Stomach (tissue), 4 donors: Measurements from ENCODE around the gene LGR4.

Experiments
- CTCF ChIP-seq, 7 experiments: fragments of 450-650 bp in 4 of 7; fragments of 200-600 bp in 3 of 7; sonication (generic) in 3 of 7; IDR thresholded peaks; one replicate each; pipeline ENCODE4 v1.5.1; 2016 to 2019; ENCODE audit warnings: antibody characterized with exemption in 7 of 7, control low read depth in 2 of 7, mild to moderate bottlenecking in 1 of 7
- EP300 ChIP-seq: sonication (generic); formaldehyde crosslinking; IDR thresholded peaks from one replicate; pipeline ENCODE4 v1.6.1; 2017; ENCODE audit warnings: antibody characterized with exemption
- POLR2AphosphoS5 ChIP-seq, 3 donors: sonication (generic); formaldehyde crosslinking; IDR thresholded peaks; one replicate each; pipeline ENCODE4 v1.6.1; 2016; ENCODE audit warnings: antibody characterized with exemption in 3 of 3

GRCh38 chr11:27412192-27412691, 60.3 kb downstream of the LGR4 start:
- TF ChIP-seq POLR2AphosphoS5 (IDR thresholded peaks at IDR 0.05) (no peak), CTCF (IDR thresholded peaks at IDR 0.05) (no peak), EP300 (no peak)
